ELF-1 (cell line): ENCODE measurements around the gene TANC1.

Experiments used
- DNase-seq: peaks from one replicate; pipeline ENCODE4 v3.0.0-alpha.2; 2016; ENCODE audit warnings: low read depth, low spot score

The TANC1 gene

DNA sequence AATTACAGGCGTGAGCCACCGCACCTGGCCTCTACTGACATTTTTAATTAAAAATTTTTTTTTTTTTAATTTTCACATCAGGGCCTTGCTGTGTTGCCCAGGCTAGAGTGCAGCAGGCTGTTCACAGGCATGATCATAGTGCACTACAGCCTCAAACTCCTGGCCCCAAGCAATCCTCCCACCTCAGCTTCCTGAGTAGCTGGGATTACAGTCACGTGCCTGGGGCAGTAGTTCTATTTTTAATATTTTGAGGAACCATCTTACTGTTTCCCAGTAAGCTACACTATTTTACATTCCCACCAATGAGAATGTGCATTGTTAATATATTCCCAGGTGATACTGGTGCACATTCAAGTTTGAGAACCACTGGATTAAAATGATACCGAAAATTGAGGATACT lies 225.4 kb downstream of the TANC1 start:
- DNase-seq, result no peak

DNA sequence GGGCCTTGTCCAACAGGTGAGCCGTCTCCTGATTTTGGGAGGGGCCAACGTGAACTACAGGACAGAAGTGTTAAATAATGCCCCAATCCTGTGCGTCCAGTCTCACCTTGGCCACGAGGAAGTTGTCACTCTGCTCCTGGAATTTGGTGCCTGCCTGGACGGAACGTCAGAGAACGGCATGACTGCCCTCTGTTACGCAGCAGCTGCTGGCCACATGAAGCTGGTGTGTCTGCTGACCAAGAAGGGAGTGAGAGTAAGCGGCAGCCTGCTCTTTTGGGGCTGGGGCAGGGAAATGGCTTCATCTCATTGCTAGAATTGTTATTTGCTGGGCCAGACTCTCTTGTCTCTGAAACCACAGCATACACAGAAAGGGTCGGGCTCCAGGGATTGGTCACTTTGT lies 225.8 kb downstream of the TANC1 start:
- DNase-seq, result no peak

DNA sequence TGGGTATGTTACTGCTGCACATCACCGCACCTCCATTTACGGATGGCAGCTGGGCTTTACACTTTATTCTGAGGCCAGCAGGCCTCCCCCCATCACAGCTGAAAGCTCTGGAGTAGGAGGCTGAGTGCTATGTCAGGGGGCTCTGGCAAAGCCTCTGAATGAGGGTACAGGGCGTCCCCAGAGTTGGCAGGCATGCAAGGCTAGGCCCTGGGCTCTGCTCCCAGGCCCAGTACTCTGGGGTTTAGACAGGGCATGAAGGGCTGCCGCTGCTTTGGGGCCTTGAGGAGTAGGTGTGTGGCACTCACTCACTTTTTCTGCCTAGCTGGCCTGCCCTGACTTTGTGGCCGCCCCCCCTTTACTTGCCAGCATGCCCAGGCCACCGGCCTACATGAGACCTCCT lies 227.3 kb downstream of the TANC1 start:
- DNase-seq, result no peak

DNA sequence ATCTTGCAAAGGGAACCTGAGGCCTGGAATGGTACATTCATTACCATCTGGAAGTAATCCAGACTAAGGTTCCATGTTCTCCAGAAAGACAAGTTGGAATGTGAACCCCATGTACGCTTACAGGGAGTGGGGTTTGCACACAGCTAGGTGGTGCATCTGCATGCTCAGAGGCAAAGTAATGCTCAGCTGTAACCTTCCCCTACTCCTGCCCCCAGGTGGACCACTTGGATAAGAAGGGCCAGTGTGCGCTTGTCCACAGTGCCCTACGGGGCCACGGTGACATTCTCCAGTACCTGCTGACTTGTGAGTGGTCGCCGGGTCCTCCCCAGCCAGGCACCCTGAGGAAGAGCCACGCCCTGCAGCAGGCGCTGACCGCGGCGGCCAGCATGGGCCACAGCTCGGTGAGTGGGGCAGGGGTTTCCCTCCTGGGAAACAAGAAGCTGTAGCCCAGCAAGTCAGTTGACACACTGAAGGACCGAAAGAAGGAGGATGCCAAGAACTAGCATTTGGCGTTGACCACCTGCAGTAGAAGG lies 228.0 kb downstream of the TANC1 start:
- no peak for DNase-seq

DNA sequence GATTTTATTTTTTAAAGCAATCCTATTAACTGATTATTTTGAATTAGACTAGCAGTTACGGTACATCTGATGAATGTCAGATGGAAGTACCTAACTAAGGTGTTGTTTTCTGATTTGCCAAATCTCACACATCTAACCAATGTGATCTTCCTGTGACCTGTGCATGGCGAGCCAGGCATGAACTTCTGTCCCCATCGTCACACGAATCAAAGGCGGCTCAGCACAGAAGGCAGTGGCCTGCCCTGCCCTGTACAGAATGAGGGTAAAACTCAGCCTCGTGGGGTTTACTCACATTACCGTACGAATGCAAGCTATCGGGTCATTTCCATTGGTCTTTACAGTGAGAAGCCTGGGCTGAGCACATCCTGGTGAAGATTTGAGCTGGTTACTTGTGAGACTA lies 230.8 kb downstream of the TANC1 start:
- DNase-seq, result no peak

DNA sequence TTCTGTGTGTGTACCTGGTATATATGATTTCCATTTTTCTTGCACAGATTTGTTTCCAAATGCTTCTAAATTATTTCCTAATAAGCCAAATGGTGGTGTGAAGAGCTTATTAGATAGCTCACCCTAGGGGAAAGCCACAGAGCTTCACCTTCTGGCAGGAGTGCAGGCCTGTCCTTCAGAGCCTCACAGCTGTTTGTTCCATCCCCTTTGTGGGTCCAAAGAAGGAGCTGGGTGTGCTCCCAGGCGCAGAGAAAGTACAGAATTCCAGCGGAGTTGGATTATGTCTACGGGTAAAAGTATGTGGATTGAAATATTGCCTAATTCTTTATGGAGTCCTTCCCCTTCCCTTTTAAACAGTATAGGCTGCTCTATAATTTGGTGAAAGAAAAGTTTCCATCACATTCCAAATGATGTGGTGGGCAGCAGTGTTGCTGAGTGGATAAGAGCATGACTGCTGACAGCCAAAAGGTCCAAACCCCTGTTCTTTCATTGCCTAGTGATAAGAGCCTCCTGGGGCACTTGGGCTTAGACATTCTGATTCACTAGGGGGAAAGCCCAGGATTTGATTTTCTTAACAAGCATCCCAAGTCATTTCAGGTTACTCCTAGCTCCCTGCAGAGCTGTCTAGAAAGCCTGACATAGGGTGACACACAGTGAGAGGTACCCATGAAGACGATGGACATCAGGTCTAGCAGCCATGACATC lies 231.5 kb downstream of the TANC1 start:
- DNase-seq, result no peak

DNA sequence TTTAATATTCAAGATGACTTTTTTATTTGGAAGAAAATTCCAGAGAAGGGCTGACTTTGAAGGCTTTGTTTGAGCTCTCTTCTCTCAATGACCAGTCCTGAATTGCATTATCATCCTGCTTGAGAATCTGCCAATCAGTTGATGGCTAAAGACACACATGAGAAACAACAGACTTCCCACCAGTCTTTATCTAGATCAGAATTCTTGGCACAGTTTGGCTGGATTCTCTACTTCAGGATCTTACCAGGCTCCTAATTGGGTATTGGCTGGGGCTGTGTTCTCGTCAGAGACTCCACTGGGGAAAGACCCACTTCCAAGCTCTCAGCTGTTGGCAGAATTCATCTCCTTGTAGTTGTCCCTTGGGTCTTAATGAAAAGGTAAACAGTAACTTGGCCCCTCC lies 232.1 kb downstream of the TANC1 start:
- DNase-seq, result no peak

DNA sequence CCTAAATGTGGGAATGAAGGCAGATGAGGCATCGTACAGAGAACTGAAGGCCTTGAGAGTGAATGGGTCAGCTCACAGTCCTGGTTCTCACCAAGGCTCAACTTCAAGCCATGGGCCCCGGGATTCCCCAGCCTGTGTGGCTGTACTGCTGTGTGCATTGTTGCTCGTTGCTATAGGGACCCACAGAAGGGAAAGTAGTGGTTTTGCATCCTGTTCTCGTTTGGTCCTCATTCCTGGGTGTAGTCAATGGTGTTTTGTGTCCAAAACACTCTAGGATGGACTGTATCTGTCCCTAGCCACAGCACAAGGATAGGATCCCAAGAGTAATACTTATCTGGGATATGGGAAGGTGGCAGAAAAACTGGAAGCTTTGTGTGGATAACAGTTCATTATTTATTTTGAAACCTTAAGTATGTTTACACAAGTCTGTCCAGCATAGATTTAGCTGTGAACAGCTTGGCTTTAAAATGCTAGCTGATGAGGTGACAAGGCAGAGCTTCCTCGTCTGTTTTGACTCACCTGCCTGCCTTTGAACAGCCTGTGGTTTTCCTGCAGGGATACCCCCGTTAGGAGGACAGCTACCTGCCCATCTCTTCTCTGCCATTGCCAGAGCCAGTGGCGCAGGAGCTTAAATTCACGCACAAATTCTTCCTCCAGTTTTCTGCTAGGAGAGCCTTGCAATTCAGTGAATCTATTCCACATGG lies 233.1 kb downstream of the TANC1 start:
- DNase-seq, result no peak

DNA sequence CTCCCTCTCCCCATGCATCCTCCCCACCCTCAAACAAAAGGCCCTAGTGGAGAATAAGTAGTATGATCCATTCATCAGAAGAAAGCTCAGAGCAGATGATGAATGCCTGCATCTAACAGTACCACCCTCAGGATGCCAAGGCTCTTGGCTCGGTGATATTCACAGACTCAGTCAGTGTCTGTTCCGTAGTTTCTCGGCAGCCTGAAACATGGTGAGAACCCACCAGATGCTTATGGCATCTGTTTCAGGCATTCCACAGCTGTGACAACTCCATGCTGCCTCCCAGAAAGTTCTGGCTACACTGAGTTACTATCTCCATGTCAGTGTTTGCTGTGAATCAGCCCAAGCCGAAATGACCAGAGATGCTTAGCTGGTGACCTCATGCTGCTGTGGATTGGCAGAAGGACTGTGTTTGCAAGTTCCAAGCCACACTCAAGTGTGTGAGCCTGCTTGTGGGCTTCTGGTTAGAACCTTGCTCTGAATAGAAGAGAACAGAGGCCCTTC lies 234.2 kb downstream of the TANC1 start:
- DNase-seq, result peak; percentile 78

DNA sequence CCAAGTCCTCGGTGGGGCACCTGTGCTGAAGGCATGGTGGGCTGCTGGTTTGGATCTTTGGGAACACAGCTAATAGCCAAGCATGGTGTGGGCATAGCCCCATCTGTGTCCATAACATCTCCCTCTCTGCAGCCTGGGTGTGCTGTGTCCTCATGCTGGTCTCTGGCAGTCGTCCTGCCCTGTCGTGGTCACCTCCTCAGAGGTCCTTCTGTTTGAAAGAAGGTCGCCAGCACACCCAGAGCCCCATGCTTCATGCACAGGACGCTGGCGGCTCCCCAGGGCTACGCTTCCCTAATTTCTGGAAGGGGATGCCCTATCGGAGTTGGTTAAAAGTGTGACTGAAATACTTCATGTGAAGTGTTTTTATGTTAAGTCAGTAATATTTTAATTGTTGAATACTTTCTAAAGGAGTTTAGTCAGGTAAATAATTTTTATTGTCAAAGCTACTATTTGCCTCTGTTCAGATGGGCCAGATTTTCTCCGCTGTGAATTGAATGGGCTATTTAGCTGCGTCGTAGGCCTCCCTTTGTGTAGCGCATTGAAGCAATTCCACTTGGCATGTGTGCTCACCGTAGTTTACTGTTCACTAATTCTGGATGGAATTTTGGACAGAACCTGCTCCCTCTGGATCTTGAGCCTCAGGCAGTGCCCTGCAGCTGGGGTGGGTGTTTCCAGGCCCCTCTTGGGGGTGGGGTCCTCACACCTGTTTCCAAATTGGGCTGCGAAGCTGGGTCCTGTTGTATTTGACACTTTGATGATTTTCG lies 236.1 kb downstream of the TANC1 start:
- no peak for DNase-seq

DNA sequence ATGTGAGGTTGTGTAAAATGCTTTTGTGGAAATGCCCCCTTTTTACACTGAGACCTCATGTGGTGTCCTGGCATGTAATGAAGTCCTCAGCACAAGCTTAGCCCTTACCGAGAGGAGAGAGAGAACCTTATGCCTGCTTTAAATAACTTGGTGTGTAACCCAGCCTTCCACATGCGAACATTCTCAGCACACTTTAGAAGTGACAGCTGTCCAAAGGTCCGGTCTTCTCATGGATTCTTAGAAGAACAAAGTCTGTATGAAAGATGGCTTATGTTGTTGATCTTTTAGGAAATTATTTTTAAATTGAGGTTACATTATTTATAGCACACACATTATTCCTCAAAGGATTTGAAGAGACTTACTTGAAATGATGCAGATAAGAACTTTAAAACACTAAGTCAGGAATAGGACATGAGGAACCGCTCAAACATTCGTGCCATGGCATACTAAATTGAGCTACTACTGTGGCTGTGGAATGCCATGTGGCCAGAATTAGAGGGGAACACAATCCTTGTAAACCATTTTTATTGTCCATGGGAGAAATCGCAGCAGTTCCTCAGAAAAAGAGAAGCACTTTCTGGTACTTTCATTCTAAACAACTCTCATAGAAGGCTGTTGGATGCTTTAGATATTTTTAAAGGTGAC lies 238.4 kb downstream of the TANC1 start:
- DNase-seq, result no peak

DNA sequence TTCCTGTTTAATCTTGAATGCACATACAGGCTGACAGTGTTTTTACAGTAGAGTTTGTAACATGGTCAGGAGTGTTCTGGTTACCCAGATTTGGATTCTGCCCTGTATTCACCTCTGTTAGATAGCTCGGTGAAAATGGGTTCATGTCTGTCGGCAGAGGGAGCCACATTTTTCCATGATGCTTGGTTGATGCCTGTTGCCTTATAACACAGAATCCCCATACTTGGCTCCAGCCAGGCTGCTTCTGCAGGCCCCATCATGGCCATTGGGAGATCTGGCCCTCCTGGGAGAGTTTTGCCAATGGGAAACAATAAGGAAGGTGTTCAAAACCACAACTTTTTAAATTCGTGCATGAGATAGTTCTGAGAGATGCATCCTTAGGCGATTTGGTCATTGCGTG lies 240.0 kb downstream of the TANC1 start:
- DNase-seq, result no peak

DNA sequence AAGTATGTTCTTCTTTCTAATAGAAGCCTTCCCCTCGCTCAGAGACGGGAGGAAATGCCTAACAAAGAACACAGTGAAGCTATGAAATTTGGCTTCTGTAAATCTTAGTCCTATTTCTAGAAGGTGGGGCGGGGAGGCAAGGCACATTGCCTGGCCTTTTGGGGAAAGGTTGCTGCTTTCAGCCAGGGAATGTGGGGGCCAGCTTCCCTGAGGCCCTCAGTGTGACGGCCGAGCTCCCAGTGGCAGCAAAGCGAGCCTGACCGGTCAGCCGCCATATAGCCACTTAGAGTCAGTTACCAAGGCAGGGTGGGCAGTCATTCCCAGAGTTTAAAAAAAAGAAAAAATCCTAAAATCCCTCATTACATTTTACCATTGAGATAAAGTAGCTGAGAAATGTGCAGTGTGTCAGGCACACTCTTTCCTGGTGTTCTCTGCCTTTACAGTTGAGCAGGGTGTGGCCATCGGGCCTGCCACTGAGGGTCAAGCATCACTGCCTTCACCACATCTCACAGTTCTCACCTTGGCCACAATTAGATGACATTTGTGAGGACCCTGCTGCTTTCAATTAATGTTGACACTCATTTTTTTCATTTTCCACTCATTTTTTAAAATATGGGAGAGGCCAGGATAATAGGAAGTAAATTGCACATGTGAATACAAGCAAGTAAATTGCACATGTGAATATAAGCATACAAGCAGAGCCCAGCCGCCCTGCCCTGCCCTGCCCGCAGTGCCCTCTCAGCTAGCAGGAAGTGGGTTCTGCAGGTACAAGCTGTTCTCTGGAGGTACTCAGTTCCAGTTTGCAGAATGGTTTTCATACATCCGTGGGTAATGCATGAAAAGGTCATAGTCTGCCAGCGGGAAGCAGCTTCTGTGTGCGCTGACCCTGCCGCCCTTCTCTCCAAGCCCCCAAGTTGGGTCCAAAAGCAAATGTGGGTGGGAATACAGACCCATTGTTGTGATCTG lies 241.2 kb downstream of the TANC1 start:
- DNase-seq, result no peak

DNA sequence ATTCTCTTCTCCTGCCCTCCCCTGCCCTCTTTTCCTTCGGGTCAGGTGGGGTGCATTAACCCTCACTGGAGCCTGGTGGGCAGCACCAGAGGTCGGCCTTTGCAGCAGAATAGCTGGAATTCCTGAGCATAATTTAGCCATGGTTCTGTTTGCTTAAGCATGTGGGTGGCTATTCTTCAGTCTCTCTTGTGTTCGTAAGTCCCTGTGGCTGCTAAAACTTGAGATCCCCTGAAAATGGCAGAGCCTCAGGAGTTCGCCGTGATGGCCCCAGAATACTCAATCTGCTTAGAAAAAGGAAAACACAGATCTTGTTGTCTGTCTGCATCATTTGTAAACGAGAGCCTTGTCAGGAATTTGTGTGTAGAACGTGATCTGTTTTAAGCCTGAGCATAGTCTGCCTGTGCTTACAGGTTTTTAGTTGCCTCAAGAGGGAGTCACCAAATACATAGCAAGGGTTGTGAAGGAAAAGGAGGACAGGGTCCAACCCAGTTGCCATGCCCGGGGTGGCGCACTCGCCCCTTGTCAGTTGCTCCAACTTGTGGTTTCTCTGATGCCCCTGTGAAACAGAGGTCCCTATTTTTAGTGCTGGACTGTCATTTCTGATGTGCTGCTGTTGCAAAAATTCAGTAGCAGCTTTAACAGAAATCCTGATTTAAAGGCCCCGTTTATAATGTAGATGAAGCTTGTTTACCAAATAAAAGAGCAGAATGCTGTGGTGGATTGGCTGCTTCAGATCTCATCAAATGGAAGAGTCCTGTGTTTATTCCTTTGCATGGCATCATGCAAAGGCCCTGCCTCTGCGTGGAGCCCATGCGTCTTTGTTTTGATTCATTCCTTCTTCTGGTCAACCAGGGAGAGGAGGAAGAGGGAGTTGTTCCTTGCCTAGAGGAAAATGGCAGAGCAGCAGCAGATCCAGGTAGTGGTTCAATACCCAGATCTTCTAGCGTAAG lies 243.3 kb downstream of the TANC1 start:
- DNase-seq, result peak; percentile 88

DNA sequence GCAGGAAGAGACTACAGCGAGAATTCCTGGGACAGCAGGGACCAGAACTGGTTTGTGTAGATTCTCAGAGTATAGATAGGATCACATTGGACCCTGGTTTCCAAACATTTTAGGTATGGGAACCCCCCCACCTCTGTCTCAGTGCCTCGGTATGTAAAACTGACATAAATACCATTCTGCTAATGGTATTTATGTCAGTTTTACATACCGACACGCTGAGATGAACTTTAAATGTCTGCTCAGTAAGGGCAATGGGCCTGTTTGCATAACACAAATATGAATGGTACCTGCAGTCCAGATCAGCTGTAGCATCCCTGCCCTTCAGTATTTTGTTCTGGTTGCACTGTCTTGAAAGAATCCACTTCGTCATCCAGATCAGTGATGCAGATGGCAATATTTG lies 244.9 kb downstream of the TANC1 start:
- no peak for DNase-seq

DNA sequence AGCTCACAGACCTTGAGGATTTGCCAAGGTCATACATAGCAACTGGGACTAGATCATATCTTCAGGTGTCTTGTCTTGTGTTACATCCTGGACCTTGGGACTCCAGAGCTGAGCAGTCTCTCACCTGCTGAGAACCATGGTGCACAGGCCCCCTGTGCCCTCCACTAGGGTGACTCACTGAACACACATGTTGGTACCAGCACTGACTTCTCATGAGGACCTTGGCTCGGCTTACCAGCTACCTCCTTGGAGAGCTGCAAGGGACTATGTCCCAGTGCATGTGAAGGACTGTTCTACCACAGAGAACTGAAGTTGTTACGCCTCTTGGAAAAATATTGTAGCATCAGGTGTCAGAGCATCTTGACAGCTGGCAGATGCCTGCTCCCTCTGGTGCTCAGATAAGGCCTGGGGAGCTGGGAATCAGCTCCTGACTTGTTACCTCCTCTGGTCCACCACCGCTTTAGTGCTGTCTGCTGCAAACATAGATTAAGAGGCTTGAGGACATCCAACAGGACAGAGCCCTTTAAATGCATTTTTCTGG lies 246.0 kb downstream of the TANC1 start:
- DNase-seq, result no peak

DNA sequence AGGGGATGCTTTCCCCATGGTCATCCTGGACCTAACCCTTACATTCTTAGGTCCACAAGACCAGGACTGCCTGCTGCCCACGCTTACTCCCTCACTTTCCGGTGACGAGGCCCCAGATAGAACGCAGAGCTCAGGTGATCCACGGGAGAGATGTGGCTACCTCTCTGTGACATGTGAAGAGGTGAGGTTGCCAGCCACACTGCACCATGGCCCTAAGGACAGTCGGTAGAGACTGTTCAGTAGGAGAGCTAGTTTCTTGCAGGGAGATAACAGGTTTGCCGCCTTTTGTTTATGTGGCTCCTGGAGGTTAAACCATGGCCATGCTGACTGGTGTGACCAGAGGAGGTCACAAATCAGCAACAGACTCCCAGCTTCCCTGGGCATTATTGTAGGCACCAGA lies 246.7 kb downstream of the TANC1 start:
- DNase-seq, result no peak

DNA sequence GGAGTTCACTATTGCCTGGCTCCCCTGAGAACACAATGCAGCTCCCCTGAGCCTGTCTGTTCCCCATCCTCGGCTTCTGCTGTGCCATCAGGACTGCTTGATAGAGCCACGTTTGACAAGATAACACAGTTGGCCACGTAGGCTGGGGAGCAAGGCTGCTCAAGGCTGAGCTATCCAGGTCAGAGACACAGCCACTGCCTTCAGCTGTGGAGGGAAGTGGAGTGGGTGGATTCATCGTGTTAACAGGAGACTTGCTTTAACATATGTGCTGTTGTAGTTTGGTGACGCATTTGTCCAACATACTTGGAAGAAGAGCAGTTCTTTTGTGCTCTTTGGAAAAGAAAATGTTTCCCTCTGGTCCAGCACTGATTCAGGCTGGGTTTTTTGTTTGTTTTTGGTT lies 249.2 kb downstream of the TANC1 start:
- DNase-seq, result no peak

DNA sequence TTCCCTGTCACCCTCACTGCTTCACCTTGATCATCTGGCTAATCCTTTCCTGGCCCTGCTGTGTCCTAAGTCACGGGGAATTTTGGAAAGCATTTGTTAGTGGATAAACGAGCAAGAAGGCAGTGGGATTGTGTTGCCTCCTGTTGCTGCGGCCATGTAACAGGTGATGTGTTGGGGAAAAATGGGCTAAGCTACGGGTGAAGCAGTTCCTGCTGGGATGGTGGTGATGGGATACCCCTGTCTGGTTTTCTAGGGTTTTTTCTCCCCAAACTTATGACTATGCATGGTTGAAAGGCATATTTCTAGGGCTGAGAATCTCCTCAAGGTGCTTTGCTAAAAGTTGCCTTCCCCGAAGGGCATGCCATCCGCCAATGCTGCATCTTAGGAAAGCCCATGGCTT lies 249.9 kb downstream of the TANC1 start:
- DNase-seq, result no peak
